Muscle layer of duodenum (tissue), 2 donors: Measurements from ENCODE around the gene DCD.

Source experiments
- H3K27ac ChIP-seq: one replicate; pipeline ENCODE4 v1.7.0; 2013; ENCODE audit warnings: mild to moderate bottlenecking, low read length
- H3K27me3 ChIP-seq: one replicate; pipeline ENCODE4 v1.7.0; 2013; ENCODE audit warnings: low read depth, mild to moderate bottlenecking, control low read depth, low read length
- H3K36me3 ChIP-seq, 2 donors: one replicate each; pipeline ENCODE4 v1.7.0; 2013; ENCODE audit warnings: low read length in 2 of 2, control low read depth in 1 of 2, mild to moderate bottlenecking in 1 of 2; ENCODE audit not compliant: insufficient read depth in 2 of 2, control insufficient read depth in 1 of 2
- H3K4me1 ChIP-seq, 2 donors: one replicate each; pipeline ENCODE4 v1.7.0; 2013; ENCODE audit warnings: low read length in 2 of 2, mild to moderate bottlenecking in 2 of 2, control low read depth in 1 of 2, moderate library complexity in 1 of 2; ENCODE audit not compliant: insufficient read depth in 2 of 2, control insufficient read depth in 1 of 2
- H3K4me3 ChIP-seq, 2 donors: one replicate each; pipeline ENCODE4 v1.7.0; 2013; ENCODE audit warnings: low read length in 2 of 2, low read depth in 1 of 2, mild to moderate bottlenecking in 1 of 2
- H3K9me3 ChIP-seq, 2 donors: one replicate each; pipeline ENCODE4 v1.7.0; 2013; ENCODE audit warnings: low read length in 2 of 2, control low read depth in 1 of 2, mild to moderate bottlenecking in 1 of 2; ENCODE audit not compliant: control insufficient read depth in 1 of 2
- donor health status: healthy.

DCD gene

GRCh38 chr12:54648265-54648664 lies at the start of gene DCD:
TSS of gene DCD (minus strand) at chr12:54648365. CDS start at chr12:54648303, 62 bp downstream.
- Histone ChIP-seq H3K4me1 (peaks cover 0 to 3% of the 10 kb centered on the region in 2 donors), H3K4me3 (no peak within 1 kb of the TSS), H3K27me3 (no peaks in the 10 kb centered on the region), H3K36me3 (no peaks in the 10 kb centered on the region), H3K9me3 (no peaks in the 10 kb centered on the region), H3K27ac (no peak within 1 kb of the TSS)

- Histone ChIP-seq H3K4me1 (no peaks in the 10 kb centered on the region), H3K9me3 (no peaks in the 10 kb centered on the region), H3K36me3 (no peaks in the 10 kb centered on the region), H3K4me3 (no peak overlapping the region), H3K27me3 (no peaks in the 10 kb centered on the region), H3K27ac (no peak overlapping the region)
Observed at GRCh38 chr12:54697851-54698250, 49.7 kb upstream of the DCD start.

GRCh38 chr12:54692353-54692752 lies 44.2 kb upstream of the DCD start:
- Histone ChIP-seq H3K4me1 (no peaks in the 10 kb centered on the region), H3K36me3 (no peaks in the 10 kb centered on the region), H3K27me3 (no peaks in the 10 kb centered on the region), H3K4me3 (no peak overlapping the region), H3K27ac (no peak overlapping the region), H3K9me3 (no peaks in the 10 kb centered on the region)

- Histone ChIP-seq H3K27ac (no peak overlapping the region), H3K4me1 (no peaks in the 10 kb centered on the region), H3K4me3 (no peak overlapping the region), H3K36me3 (no peaks in the 10 kb centered on the region), H3K9me3 (peaks cover 0 to 4% of the 10 kb centered on the region in 2 donors), H3K27me3 (no peaks in the 10 kb centered on the region)
Observed at GRCh38 chr12:54689984-54690383, 41.8 kb upstream of the DCD start.

- no peaks in the 10 kb centered on the region for H3K27me3 ChIP-seq
- no peak overlapping the region for H3K27ac ChIP-seq
- H3K9me3 ChIP-seq = peaks cover 0 to 4% of the 10 kb centered on the region in 2 donors
- no peak overlapping the region for H3K4me3 ChIP-seq
- no peaks in the 10 kb centered on the region for H3K36me3 ChIP-seq
- no peaks in the 10 kb centered on the region for H3K4me1 ChIP-seq
Observed at GRCh38 chr12:54689034-54689372, 40.8 kb upstream of the DCD start.

- no peaks in the 10 kb centered on the region for H3K4me1 ChIP-seq
- no peaks in the 10 kb centered on the region for H3K36me3 ChIP-seq
- no peak overlapping the region for H3K4me3 ChIP-seq
- no peaks in the 10 kb centered on the region for H3K27me3 ChIP-seq
- peaks cover 0 to 4% of the 10 kb centered on the region in 2 donors for H3K9me3 ChIP-seq
- no peak overlapping the region for H3K27ac ChIP-seq
Observed at GRCh38 chr12:54688309-54689033, 40.3 kb upstream of the DCD start.

GRCh38 chr12:54684636-54685630 lies 36.8 kb upstream of the DCD start:
- peaks cover 0 to 4% of the 10 kb centered on the region in 2 donors for H3K9me3 ChIP-seq
- no peaks in the 10 kb centered on the region for H3K27me3 ChIP-seq
- no peak overlapping the region for H3K27ac ChIP-seq
- H3K4me1 ChIP-seq = no peaks in the 10 kb centered on the region
- H3K4me3 ChIP-seq = no peak overlapping the region
- H3K36me3 ChIP-seq = no peaks in the 10 kb centered on the region

- Histone ChIP-seq H3K27ac (no peak overlapping the region), H3K4me3 (no peak overlapping the region), H3K4me1 (no peaks in the 10 kb centered on the region), H3K27me3 (no peaks in the 10 kb centered on the region), H3K9me3 (peaks cover 0 to 4% of the 10 kb centered on the region in 2 donors), H3K36me3 (no peaks in the 10 kb centered on the region)
Observed at GRCh38 chr12:54683398-54683797, 35.2 kb upstream of the DCD start.

- Histone ChIP-seq H3K27ac (no peak overlapping the region), H3K36me3 (no peaks in the 10 kb centered on the region), H3K4me3 (no peak overlapping the region), H3K9me3 (peaks cover 0 to 4% of the 10 kb centered on the region in 2 donors), H3K4me1 (no peaks in the 10 kb centered on the region), H3K27me3 (no peaks in the 10 kb centered on the region)
Observed at GRCh38 chr12:54682674-54683073, 34.5 kb upstream of the DCD start.

- Histone ChIP-seq H3K4me1 (no peaks in the 10 kb centered on the region), H3K4me3 (no peak overlapping the region), H3K9me3 (no peaks in the 10 kb centered on the region), H3K27ac (no peak overlapping the region), H3K36me3 (no peaks in the 10 kb centered on the region), H3K27me3 (no peaks in the 10 kb centered on the region)
Observed at GRCh38 chr12:54680374-54680773, 32.2 kb upstream of the DCD start.

- Histone ChIP-seq H3K27me3 (no peaks in the 10 kb centered on the region), H3K27ac (no peak overlapping the region), H3K4me3 (no peak overlapping the region), H3K4me1 (no peaks in the 10 kb centered on the region), H3K9me3 (no peaks in the 10 kb centered on the region), H3K36me3 (no peaks in the 10 kb centered on the region)
Observed at GRCh38 chr12:54678131-54678530, 30.0 kb upstream of the DCD start.
